GM23338 (cell line): ENCODE measurements around the gene ANKZF1. TPM values are rescaled to one million over a fixed set of nuclear protein-coding genes. Genes with fewer than 3 reads are reported as not detected.

Experiments used
- ATAC-seq: fragments of 200-7000 bp; cut with Tn5 transposase; 3 replicates; pipeline ENCODE4 v1.9.1; 2020
- DNase-seq: peaks from one replicate; pipeline ENCODE4 v3.0.0-alpha.2; 2015; ENCODE audit warnings: low spot score
- H2AFZ ChIP-seq: fragments of 200-600 bp; sonication (generic); 2 replicates; pipeline ENCODE4 v1.8.0; 2016; ENCODE audit warnings: antibody characterized with exemption, mild to moderate bottlenecking, moderate library complexity
- H3F3A ChIP-seq: fragments of 200-600 bp; sonication (generic); replicated peaks from 2 replicates; pipeline ENCODE4 v1.8.0; 2017; ENCODE audit warnings: antibody characterized with exemption, mixed run types, low read depth
- H3K27ac ChIP-seq: fragments of 200-600 bp; sonication (generic); 2 replicates; pipeline ENCODE4 v1.6.1; 2016; ENCODE audit warnings: low read depth
- H3K27me3 ChIP-seq: fragments of 200-600 bp; sonication (generic); 2 replicates; pipeline ENCODE4 v1.8.0; 2016; ENCODE audit warnings: mild to moderate bottlenecking, mixed run types, moderate library complexity; ENCODE audit not compliant: insufficient read depth
- H3K36me3 ChIP-seq: fragments of 200-600 bp; sonication (generic); 2 replicates; pipeline ENCODE4 v1.8.0; 2016; ENCODE audit warnings: mild to moderate bottlenecking; ENCODE audit not compliant: insufficient read depth
- H3K4me1 ChIP-seq: fragments of 200-600 bp; sonication (generic); 2 replicates; pipeline ENCODE4 v1.8.0; 2016; ENCODE audit warnings: mild to moderate bottlenecking, moderate library complexity; ENCODE audit not compliant: insufficient read depth
- H3K4me2 ChIP-seq: fragments of 200-600 bp; sonication (generic); 2 replicates; pipeline ENCODE4 v1.7.1; 2017; ENCODE audit warnings: mixed run types
- H3K4me3 ChIP-seq: fragments of 200-600 bp; sonication (generic); 2 replicates; pipeline ENCODE4 v1.6.1; 2016; ENCODE audit warnings: mixed run types
- H3K79me2 ChIP-seq: fragments of 200-600 bp; sonication (generic); replicated peaks from 2 replicates; pipeline ENCODE4 v1.8.0; 2017; ENCODE audit warnings: mild to moderate bottlenecking; ENCODE audit not compliant: insufficient read depth
- H3K9me2 ChIP-seq: fragments of 200-600 bp; sonication (generic); 2 replicates; pipeline ENCODE4 v1.8.0; 2017; ENCODE audit not compliant: insufficient read depth
- H4K20me1 ChIP-seq: fragments of 200-600 bp; sonication (generic); replicated peaks from 2 replicates; pipeline ENCODE4 v1.8.0; 2017; ENCODE audit warnings: mild to moderate bottlenecking; ENCODE audit not compliant: insufficient read depth
- H3K27ac Mint-ChIP-seq: 2 replicates; pipeline ENCODE4 v1.8.0; 2020; ENCODE audit warnings: inconsistent platforms, mild to moderate bottlenecking, moderate library complexity, mixed read lengths
- H3K27me3 Mint-ChIP-seq: 3 replicates; pipeline ENCODE4 v1.8.0; 2022; ENCODE audit warnings: low read depth, mild to moderate bottlenecking, moderate library complexity, mixed read lengths, inconsistent platforms; ENCODE audit not compliant: insufficient read depth, poor library complexity
- H3K36me3 Mint-ChIP-seq: 3 replicates; pipeline ENCODE4 v1.8.0; 2021; ENCODE audit warnings: low read depth, mild to moderate bottlenecking, inconsistent platforms, moderate library complexity, mixed read lengths
- H3K4me1 Mint-ChIP-seq: 3 replicates; pipeline ENCODE4 v1.8.0; 2020; ENCODE audit warnings: mild to moderate bottlenecking, inconsistent platforms, mixed read lengths
- H3K4me3 Mint-ChIP-seq: 3 replicates; pipeline ENCODE4 v1.8.0; 2021; ENCODE audit warnings: moderate library complexity, mild to moderate bottlenecking, inconsistent platforms, mixed read lengths
- H3K9me3 Mint-ChIP-seq: 3 replicates; pipeline ENCODE4 v1.8.0; 2020; ENCODE audit warnings: moderate library complexity, mild to moderate bottlenecking, inconsistent platforms, mixed read lengths
- CREB1 ChIP-seq: fragments of 250-450 bp; sonication (Bioruptor Pico); IDR thresholded peaks from 2 replicates; pipeline ENCODE4 v1.5.0; 2020; ENCODE audit warnings: low read depth, mild to moderate bottlenecking, moderate library complexity
- EZH2 ChIP-seq: fragments of 200-600 bp; sonication (generic); IDR thresholded peaks from one replicate; pipeline ENCODE4 v1.8.0; 2017; ENCODE audit warnings: antibody characterized with exemption, mild to moderate bottlenecking, low read depth; ENCODE audit not compliant: unreplicated experiment
- EZH2phosphoT487 ChIP-seq: fragments of 200-600 bp; sonication (generic); IDR thresholded peaks from one replicate; pipeline ENCODE4 v1.8.1; 2018; ENCODE audit warnings: antibody characterized with exemption; ENCODE audit not compliant: unreplicated experiment
- JUNB ChIP-seq: IDR thresholded peaks from one replicate; pipeline ENCODE4 v1.6.1; 2016; ENCODE audit warnings: antibody characterized with exemption; ENCODE audit not compliant: unreplicated experiment
- NANOG ChIP-seq: IDR thresholded peaks from 2 replicates; pipeline ENCODE4 v1.6.1; 2016; ENCODE audit warnings: antibody characterized with exemption, borderline replicate concordance
- POLR2AphosphoS5 ChIP-seq: IDR thresholded peaks from 2 replicates; pipeline ENCODE4 v1.6.1; 2016; ENCODE audit warnings: antibody characterized with exemption, low read depth
- STAT1 ChIP-seq: IDR thresholded peaks from one replicate; pipeline ENCODE4 v1.6.1; 2016; ENCODE audit warnings: antibody characterized with exemption; ENCODE audit not compliant: unreplicated experiment
- ZNF114 ChIP-seq: fragments of 250-450 bp; sonication (Bioruptor Pico); IDR thresholded peaks from 2 replicates; pipeline ENCODE4 v1.5.0; 2020; ENCODE audit warnings: mild to moderate bottlenecking, moderate library complexity
- ZNF331 ChIP-seq: fragments of 250-450 bp; sonication (Bioruptor Pico); IDR thresholded peaks from 2 replicates; pipeline ENCODE4 v1.5.0; 2020; ENCODE audit warnings: low read depth, mild to moderate bottlenecking, moderate library complexity
- ZNF462 ChIP-seq: fragments of 250-450 bp; sonication (Bioruptor Pico); IDR thresholded peaks from 2 replicates; pipeline ENCODE4 v1.5.0; 2020; ENCODE audit warnings: mild to moderate bottlenecking, moderate library complexity
- polyA plus RNA-seq: library from polyadenylated mRNA; unstranded; fragments of >200 nt; fragmentation: Nextera tagmentation; extraction: Ambion mirVana; gene quantifications from 2 replicates; pipeline ENCODE4 v1.2.1, GENCODE V29; 2016
- total RNA-seq: library from RNA; depleted of rRNA; stranded (reverse); fragments of >200 nt; shearing (Covaris generic); gene quantifications from 2 replicates; pipeline ENCODE4 v1.2.3, GENCODE V29; 2014
- TF ChIP-seq, protein P1 (sequence below): IDR thresholded peaks from one replicate; pipeline ENCODE4 v1.6.1; 2018; ENCODE audit warnings: antibody characterized with exemption; ENCODE audit not compliant: unreplicated experiment
- TF ChIP-seq, protein P2 (sequence below): IDR thresholded peaks from 2 replicates; pipeline ENCODE4 v1.6.1; 2016; ENCODE audit warnings: antibody characterized with exemption

ANKZF1 gene
- total and polyA plus RNA-seq, 2 experiments from 2014 or later: 29.9 to 61.9 TPM

DNA sequence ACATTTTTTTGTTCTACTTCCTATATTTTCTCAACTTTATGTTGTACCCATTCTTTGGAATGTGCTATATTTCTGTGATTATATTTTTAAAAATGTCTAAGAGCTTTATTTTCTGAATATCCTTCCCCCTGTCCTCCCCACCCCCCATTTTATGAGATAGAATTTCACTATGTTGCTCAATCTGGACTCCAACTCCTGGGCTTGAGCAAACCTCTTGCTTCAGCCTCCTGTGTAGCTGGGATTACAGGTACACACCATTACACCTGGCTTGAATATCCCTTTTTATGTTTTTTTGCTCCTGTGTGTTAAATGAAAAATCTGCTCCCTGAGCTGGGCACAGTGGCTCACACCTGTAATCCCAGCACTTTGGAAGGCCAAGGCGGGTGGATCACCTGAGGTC lies 32.2 kb upstream of the ANKZF1 start:
- DNase-seq: no peak
- H3K36me3 ChIP-seq: no peaks in the 10 kb centered on the region
- no peak overlapping the region for H3K4me2 ChIP-seq
- no peak overlapping the region for H2AFZ ChIP-seq
- no peak overlapping the region for H3K4me3 ChIP-seq
- TF ChIP-seq NANOG: no peak
- no peak for TF ChIP-seq POLR2AphosphoS5
- TF ChIP-seq CREB1 (CRISPR knock-in tag): no peak
- TF ChIP-seq JUNB: no peak
- TF ChIP-seq, protein P1, sequence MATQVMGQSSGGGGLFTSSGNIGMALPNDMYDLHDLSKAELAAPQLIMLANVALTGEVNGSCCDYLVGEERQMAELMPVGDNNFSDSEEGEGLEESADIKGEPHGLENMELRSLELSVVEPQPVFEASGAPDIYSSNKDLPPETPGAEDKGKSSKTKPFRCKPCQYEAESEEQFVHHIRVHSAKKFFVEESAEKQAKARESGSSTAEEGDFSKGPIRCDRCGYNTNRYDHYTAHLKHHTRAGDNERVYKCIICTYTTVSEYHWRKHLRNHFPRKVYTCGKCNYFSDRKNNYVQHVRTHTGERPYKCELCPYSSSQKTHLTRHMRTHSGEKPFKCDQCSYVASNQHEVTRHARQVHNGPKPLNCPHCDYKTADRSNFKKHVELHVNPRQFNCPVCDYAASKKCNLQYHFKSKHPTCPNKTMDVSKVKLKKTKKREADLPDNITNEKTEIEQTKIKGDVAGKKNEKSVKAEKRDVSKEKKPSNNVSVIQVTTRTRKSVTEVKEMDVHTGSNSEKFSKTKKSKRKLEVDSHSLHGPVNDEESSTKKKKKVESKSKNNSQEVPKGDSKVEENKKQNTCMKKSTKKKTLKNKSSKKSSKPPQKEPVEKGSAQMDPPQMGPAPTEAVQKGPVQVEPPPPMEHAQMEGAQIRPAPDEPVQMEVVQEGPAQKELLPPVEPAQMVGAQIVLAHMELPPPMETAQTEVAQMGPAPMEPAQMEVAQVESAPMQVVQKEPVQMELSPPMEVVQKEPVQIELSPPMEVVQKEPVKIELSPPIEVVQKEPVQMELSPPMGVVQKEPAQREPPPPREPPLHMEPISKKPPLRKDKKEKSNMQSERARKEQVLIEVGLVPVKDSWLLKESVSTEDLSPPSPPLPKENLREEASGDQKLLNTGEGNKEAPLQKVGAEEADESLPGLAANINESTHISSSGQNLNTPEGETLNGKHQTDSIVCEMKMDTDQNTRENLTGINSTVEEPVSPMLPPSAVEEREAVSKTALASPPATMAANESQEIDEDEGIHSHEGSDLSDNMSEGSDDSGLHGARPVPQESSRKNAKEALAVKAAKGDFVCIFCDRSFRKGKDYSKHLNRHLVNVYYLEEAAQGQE: no peak
- TF ChIP-seq ZNF331 (CRISPR knock-in tag): no peak
- TF ChIP-seq EZH2: no peak
- no peak for TF ChIP-seq STAT1
- TF ChIP-seq ZNF462 (CRISPR knock-in tag): no peak
- no peak for TF ChIP-seq ZNF114
- TF ChIP-seq EZH2phosphoT487: no peak
- TF ChIP-seq, protein P2, sequence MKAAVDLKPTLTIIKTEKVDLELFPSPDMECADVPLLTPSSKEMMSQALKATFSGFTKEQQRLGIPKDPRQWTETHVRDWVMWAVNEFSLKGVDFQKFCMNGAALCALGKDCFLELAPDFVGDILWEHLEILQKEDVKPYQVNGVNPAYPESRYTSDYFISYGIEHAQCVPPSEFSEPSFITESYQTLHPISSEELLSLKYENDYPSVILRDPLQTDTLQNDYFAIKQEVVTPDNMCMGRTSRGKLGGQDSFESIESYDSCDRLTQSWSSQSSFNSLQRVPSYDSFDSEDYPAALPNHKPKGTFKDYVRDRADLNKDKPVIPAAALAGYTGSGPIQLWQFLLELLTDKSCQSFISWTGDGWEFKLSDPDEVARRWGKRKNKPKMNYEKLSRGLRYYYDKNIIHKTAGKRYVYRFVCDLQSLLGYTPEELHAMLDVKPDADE: no peak
- Mint-ChIP-seq H3K27me3 (peaks cover 10% of the 10 kb centered on the region), H3K9me3 (peaks cover 6% of the 10 kb centered on the region; the same call in 1 of the 3 replicates), H3K27ac (no peak overlapping the region), H3K36me3 (no peaks in the 10 kb centered on the region), H3K4me3 (no peak overlapping the region; the same call in 2 of the 3 replicates), H3K4me1 (peaks cover 10% of the 10 kb centered on the region; the same call in 2 of the 3 replicates)
- ATAC-seq: no peak
- no peaks in the 10 kb centered on the region for H4K20me1 ChIP-seq
- H3K27ac ChIP-seq: no peak overlapping the region
- H3K4me1 ChIP-seq: no peaks in the 10 kb centered on the region; the same call in 1 of the 2 replicates
- H3K27me3 ChIP-seq: no peaks in the 10 kb centered on the region
- H3K79me2 ChIP-seq: no peaks in the 10 kb centered on the region
- no peaks in the 10 kb centered on the region for H3K9me2 ChIP-seq
- no peaks in the 10 kb centered on the region for H3F3A ChIP-seq
